ENCODE data around the gene ITPR2.
A peak's percentile ranks its signal among the peaks of the same experiment; 100 is the strongest.
"Not testable (repeated sequence)": the region's sequence is repeated elsewhere in the genome, so short reads cannot be mapped to it uniquely, and the experiment has no call there.

ITPR2 gene

GRCh38 chr12:26832822-26833742, at the start of gene ITPR2:
Gene ITPR2 (minus strand): TSS chr12:26833194. CDS start chr12:26832781, 413 bp downstream.
- peak; percentile 97 for DNase-seq

GRCh38 chr12:26880625-26881024, 47.6 kb upstream of the ITPR2 start:
- DNase-seq, result no peak

GRCh38 chr12:26878661-26879119, 45.7 kb upstream of the ITPR2 start:
- peak; percentile 27 for DNase-seq

- DNase-seq, result peak; percentile 41
Observed at GRCh38 chr12:26874501-26875296, 41.7 kb upstream of the ITPR2 start.

- peak; percentile 85 for DNase-seq
Observed at GRCh38 chr12:26872625-26873024, 39.6 kb upstream of the ITPR2 start.

GRCh38 chr12:26871985-26872384, 39.0 kb upstream of the ITPR2 start:
- DNase-seq, result no peak

DNA sequence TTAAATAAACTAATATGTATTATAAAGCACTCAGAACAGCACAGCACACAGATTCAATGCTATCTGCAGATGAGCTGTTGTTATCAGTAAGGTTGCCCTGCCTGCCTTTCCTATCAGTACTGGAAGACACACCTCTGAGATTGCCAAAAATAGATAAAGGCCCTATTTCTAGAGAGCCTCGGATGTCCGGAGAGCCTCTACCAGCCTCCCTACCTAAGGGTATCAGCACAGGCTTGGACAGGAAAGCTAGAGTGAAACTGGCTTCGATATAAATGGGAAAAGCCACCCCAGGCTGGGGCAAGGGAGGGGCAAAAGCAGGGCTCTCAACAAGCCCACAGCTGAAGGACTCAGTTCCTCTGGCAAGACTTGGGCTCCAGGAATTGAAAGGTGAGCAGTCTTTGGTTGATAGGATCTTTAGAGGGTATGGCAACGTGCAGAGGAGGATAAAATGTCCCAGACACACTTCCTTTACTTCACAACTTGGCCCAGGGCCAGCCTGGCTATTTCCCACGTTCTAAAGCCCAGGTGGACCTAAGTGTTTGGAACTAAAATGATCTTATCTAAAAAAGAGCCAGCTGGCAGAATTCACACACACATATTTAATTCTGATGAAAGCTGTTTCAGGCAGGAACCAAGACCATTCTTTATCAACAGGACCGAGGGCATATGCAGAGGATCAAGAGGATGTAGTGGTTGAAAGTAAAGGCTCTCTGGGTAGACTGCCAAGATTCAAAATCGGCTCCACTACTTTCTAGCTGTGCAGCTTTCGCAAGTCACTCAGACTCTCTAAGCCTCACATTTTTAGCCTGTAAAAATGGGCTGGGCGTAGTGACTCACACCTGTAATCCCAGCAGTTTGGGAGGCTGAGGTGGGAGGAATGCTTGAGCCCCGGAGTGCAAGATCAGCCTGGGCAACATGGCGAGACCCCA, 37.8 kb upstream of the ITPR2 start:
- peak; percentile 81 for DNase-seq

DNA sequence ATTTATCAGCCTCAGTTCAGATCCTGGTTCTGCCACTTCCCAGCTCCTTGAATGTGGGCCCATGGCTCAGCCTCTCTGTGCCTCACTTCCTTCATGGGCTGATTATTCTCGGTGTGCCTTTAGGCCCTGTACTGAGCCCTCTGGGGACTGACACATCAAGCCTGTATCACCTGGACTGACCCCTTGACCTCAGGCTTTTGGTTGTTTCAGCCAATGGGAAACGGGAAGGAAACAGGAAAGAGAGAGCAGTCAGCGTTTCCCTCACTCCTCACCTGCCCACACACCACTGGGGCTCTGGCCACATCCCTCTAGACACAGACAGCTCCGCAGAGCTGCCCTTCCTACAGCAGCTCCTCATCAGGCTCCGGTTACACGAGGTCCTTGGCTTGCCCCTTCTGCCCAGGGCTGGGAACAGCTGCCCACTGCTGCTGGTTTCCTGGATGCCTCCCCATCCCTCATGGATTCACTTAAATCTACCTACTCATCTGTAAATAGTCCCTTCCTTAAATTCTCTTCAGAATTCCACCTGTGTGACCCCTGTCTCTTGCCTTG, 37.0 kb upstream of the ITPR2 start:
- no peak for DNase-seq

DNA sequence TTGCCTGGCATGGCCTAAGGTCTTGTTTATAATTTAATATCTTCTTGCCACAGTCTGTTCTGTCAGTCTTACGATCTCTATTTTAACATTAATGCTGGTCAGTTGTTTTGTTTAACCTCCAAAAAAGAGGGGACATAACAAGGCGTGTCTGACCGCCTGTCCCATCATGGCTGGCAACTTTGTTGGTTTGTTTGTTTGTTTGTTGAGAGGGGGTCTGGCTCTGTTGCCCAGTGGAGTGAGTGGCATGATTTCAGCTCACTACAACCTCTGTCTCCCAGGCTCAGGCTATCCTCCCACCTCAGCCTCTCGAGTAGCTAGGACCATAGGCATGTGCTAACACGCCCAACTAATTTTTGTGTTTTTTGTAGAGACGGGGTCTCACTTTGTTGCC, 36.1 kb upstream of the ITPR2 start:
- DNase-seq, result no peak

- DNase-seq, result peak; percentile 73
Observed at GRCh38 chr12:26868447-26869103, 35.6 kb upstream of the ITPR2 start.

DNA sequence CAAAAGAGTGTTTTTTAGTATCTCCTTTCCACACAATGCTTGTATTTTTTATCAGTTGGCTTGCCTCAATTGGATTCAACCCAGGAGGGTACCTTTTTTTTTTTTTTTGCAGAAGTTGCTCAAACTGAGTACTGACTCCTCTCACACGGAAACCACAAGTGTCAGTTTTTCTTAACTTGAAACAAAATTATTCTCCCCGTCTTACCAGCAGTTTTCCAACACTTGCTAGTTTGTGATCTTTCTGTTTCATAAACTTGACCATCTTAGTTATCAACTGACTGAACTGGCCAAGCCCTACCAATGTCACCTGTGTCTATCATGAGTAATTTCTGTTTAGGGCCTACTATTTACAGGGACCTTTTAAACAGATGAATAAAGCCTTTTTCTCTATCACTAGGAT, 34.1 kb upstream of the ITPR2 start:
- DNase-seq, result peak; percentile 90

GRCh38 chr12:26863515-26863914, 30.5 kb upstream of the ITPR2 start:
- DNase-seq, result peak; percentile 59

- DNase-seq, result not testable (repeated sequence)
Observed at GRCh38 chr12:26862787-26863186, 29.8 kb upstream of the ITPR2 start.

DNA sequence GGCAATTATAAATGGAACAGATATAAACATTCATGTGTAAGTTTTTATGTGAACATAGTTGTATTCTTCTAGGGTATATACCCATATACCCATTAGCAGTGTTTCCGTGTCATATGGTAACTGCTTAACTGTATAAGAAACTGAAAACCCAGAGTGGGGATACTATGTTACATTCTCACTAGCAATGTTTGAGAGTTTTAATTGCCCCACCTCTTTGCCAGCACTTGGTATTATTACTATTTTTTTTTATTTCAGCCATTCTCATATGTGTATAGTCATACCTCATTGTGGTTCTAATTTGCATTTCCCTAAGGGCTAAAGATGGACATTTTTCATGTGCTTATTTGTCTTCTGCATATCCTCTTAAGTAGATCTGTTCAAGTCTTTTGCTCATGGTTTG, 28.7 kb upstream of the ITPR2 start:
- DNase-seq, result no peak

DNA sequence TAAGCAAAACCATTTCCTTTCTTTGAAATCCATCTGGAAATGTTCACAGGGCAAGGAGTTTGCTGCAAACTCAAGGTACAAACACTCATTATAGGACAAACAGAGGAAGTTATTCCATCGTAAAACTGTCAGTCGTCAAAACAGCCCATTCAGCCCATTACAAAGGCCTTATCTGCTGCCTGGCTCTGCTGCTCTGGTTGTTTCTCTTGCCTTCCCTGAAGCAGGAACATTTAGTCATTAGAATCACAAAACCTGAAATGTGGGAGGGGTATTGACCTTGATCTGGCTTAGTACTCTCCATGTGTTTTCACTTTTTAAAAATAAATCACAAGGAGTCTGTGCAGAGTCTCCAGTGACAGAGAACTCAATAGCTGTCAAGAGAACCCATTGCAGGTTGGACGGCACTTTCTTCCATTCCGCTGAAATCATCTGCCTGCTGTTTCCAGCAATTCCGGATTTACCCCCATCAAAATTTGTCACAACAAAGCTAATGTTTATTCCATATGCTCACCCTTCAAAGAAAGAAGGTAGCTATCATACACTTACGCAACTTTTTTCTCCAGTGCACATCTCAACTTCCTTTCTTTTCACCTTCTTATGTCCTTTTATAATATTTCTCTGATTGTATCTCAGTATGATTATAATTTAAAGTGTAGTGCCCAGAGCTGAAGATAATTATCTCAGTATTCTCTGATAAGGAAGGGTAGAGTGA, 24.6 kb upstream of the ITPR2 start:
- no peak for DNase-seq

DNA sequence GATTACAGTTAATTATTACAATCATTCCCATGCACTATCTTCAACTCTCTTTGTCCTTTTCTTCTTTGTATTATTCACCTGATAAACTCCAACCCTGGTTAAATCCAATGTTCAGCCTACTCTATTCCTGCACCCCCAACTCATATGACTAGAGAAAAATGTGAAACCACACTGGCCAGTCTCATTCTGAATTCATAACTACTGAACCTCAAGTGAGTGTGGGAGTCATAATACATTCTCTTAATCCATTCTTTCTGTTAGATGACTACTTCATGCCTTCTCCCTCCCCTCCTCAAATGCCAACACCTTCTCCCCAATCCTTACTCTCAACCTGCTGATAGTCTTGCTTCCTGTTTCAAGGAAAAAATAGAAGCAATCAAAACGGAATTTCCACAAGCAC, 22.3 kb upstream of the ITPR2 start:
- DNase-seq, result no peak

DNA sequence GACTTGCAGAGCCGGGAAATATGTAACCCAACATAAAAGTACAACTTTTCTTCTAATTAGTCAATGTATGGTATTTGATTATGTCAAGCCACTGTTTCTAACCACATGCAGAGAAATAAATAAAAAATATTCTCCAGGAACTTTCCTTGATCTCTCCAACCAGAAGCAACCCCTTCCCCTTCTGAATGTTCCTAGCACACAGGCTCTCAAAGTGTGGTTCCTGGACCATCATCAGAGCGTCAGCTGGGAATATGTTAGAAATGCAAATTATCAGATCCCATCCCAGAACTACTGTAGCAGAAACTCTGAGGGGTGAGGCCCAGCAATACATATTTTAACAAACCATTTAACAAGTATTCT, 21.0 kb upstream of the ITPR2 start:
- DNase-seq, result no peak

DNA sequence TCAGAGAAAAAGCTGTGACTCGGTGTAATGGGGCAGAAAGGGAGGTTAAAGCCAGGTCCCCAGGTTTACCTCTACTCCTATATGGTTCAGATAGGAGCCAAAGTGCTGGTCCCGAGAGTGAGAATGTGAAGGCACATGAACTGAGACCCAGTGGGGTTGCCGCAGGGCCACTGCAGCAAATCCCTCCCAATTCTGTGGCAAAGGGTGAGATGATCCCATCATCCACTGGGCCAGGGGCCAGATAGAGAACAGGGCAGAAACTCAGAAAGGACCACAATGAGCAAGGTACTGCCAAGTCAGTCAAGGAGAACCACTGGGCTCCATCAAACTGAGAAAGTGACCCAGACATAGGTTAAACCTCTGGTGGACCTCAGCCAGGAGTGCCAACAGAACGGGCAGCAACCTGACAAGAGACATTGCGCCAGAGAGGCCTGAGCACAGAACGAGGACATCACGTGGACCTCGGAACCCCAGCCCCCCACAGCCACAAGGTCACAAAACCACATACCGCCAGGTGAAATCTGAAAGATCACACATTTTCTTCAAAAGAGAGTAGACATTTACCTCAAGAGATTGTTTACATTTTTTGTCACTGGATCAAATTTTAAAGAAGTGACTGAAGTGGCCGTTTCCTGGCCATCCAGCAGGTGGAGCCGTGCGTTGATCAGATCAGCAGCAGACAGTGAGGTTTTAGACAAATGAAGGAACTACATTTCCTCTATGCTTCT, 20.5 kb upstream of the ITPR2 start:
- DNase-seq, result peak; percentile 93

GRCh38 chr12:26851031-26851809, 18.2 kb upstream of the ITPR2 start:
- DNase-seq, result no peak

All from hematopoietic multipotent progenitor cell treated with erythropoietin and hydrocortisone succinate and interleukin-3 and kit ligand, for 6 days (in vitro differentiated cells).